WTC11 (cell line): ENCODE data around the gene NAT9. TPM values are rescaled to one million over a fixed set of nuclear protein-coding genes. Genes with fewer than 3 reads are reported as not detected.

Source experiments
- CBFB ChIP-seq: sonication (generic); formaldehyde crosslinking; IDR thresholded peaks from 2 replicates; pipeline ENCODE4 v1.8.1; 2022; ENCODE audit warnings: mild to moderate bottlenecking, low read depth, missing genetic modification reagents
- ESRRA ChIP-seq: sonication (generic); formaldehyde crosslinking; IDR thresholded peaks from 2 replicates; pipeline ENCODE4 v1.8.1; 2022; ENCODE audit warnings: mild to moderate bottlenecking, missing genetic modification reagents, borderline replicate concordance
- ETV6 ChIP-seq: sonication (generic); formaldehyde crosslinking; IDR thresholded peaks from 2 replicates; pipeline ENCODE4 v1.8.1; 2022; ENCODE audit warnings: mild to moderate bottlenecking, missing genetic modification reagents
- FOXJ3 ChIP-seq: sonication (generic); formaldehyde crosslinking; IDR thresholded peaks from 2 replicates; pipeline ENCODE4 v1.9.0; 2021; ENCODE audit warnings: missing genetic modification reagents, mild to moderate bottlenecking, borderline replicate concordance
- GABPB1 ChIP-seq: sonication (generic); formaldehyde crosslinking; IDR thresholded peaks from 2 replicates; pipeline ENCODE4 v1.8.1; 2023; ENCODE audit warnings: mild to moderate bottlenecking, missing genetic modification reagents
- NFATC4 ChIP-seq: fragments of 250-450 bp; sonication (Bioruptor Pico); IDR thresholded peaks from 2 replicates; pipeline ENCODE4 v1.9.0; 2021; ENCODE audit warnings: mild to moderate bottlenecking
- PRRX2 ChIP-seq: fragments of 250-450 bp; sonication (Bioruptor Pico); IDR thresholded peaks from 2 replicates; pipeline ENCODE4 v1.8.0; 2021; ENCODE audit warnings: mild to moderate bottlenecking
- TP53 ChIP-seq: sonication (generic); formaldehyde crosslinking; IDR thresholded peaks from 2 replicates; pipeline ENCODE4 v1.8.1; 2023; ENCODE audit warnings: mild to moderate bottlenecking, missing genetic modification reagents
- ZNF121 ChIP-seq: sonication (generic); formaldehyde crosslinking; IDR thresholded peaks from 2 replicates; pipeline ENCODE4 v1.8.0; 2023; ENCODE audit warnings: missing genetic modification reagents
- ZNF138 ChIP-seq: sonication (generic); formaldehyde crosslinking; conservative IDR thresholded peaks from 2 replicates; pipeline ENCODE4 v1.8.1; 2022; ENCODE audit warnings: mild to moderate bottlenecking, moderate library complexity, missing genetic modification reagents
- ZNF263 ChIP-seq: sonication (generic); formaldehyde crosslinking; IDR thresholded peaks from 2 replicates; pipeline ENCODE4 v1.8.1; 2022; ENCODE audit warnings: low read depth, mild to moderate bottlenecking, moderate library complexity, missing genetic modification reagents
- ZNF317 ChIP-seq: sonication (generic); formaldehyde crosslinking; IDR thresholded peaks from 2 replicates; pipeline ENCODE4 v1.8.1; 2023; ENCODE audit warnings: low read depth, mild to moderate bottlenecking, moderate library complexity, missing genetic modification reagents, borderline replicate concordance
- ZNF396 ChIP-seq: fragments of 250-450 bp; sonication (Bioruptor Pico); IDR thresholded peaks from 2 replicates; pipeline ENCODE4 v1.8.0; 2021; ENCODE audit warnings: mild to moderate bottlenecking, moderate library complexity, borderline replicate concordance
- total RNA-seq: library from RNA; stranded (reverse); gene quantifications from 3 replicates; pipeline ENCODE4 v1.2.3, GENCODE V29; 2021
- TF ChIP-seq, protein P1 (sequence below): sonication (generic); formaldehyde crosslinking; IDR thresholded peaks from 2 replicates; pipeline ENCODE4 v1.8.1; 2023; ENCODE audit warnings: mild to moderate bottlenecking, missing genetic modification reagents, borderline replicate concordance
- TF ChIP-seq, protein P2 (sequence below): sonication (generic); formaldehyde crosslinking; IDR thresholded peaks from 2 replicates; pipeline ENCODE4 v1.8.0; 2022; ENCODE audit warnings: mild to moderate bottlenecking, missing genetic modification reagents
- TF ChIP-seq, protein P3 (sequence below): sonication (generic); formaldehyde crosslinking; IDR thresholded peaks from 2 replicates; pipeline ENCODE4 v1.8.0; 2022; ENCODE audit warnings: mild to moderate bottlenecking, missing genetic modification reagents
- TF ChIP-seq, protein P4 (sequence below): sonication (generic); formaldehyde crosslinking; IDR thresholded peaks from 2 replicates; pipeline ENCODE4 v1.8.1; 2023; ENCODE audit warnings: mild to moderate bottlenecking, missing genetic modification reagents, moderate library complexity
- TF ChIP-seq, protein P5 (sequence below): sonication (generic); formaldehyde crosslinking; IDR thresholded peaks from 2 replicates; pipeline ENCODE4 v1.8.0; 2022; ENCODE audit warnings: mild to moderate bottlenecking, missing genetic modification reagents
- TF ChIP-seq, protein P6 (sequence below): sonication (generic); formaldehyde crosslinking; conservative IDR thresholded peaks from 2 replicates; pipeline ENCODE4 v1.8.1; 2022; ENCODE audit warnings: mild to moderate bottlenecking, missing genetic modification reagents
- TF ChIP-seq, protein P7 (sequence below): sonication (generic); formaldehyde crosslinking; IDR thresholded peaks from 2 replicates; pipeline ENCODE4 v1.8.0; 2023; ENCODE audit warnings: missing genetic modification reagents, mild to moderate bottlenecking, borderline replicate concordance
- TF ChIP-seq, protein P8 (sequence below): sonication (generic); formaldehyde crosslinking; IDR thresholded peaks from 2 replicates; pipeline ENCODE4 v1.8.1; 2022; ENCODE audit warnings: missing genetic modification reagents, borderline replicate concordance
- TF ChIP-seq, protein P9 (sequence below): sonication (generic); formaldehyde crosslinking; IDR thresholded peaks from 2 replicates; pipeline ENCODE4 v1.8.1; 2023; ENCODE audit warnings: mild to moderate bottlenecking, missing genetic modification reagents, moderate library complexity

The NAT9 gene
- total RNA-seq, 1 experiment from 2014 or later, result 67.1 TPM

DNA sequence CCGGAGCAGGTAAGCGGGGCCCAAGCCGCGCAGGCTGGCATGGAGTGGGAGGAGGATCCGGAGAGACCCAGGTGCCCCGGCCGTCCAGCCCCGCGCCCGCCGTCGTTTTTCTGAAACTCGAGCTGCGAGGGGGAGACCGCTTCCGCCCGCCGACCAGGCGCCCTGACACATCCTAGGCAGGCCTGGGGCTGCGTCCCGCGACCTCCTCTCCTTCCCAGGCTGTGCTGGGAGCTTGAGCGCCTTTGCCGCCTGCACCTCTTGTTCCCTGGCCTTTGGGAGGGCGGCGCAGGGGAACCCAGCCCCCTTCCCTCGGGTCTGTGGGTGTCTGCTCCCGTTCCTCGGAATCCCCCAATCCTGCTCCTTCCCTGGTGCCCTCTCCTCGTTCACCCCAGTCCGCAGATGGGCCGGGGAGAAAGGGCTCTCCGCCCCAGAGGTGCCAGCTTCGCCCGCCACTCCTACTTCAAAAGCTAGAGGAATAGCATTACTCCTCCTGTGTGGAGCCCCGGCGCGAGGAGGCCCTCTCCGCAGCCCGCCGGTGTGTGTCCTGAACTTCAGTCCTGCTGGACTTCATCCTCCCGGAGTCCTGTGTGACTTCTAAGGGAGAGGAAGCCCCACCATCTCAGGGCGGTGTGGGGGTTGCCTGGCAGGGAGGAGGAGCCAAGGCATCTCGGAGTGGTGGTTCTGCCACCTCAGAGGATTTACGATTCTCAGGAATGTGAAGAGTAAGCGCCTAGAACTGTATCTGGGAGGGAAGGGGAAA is 26.7 kb downstream of the NAT9 start (continued):
- TF ChIP-seq, protein P1, sequence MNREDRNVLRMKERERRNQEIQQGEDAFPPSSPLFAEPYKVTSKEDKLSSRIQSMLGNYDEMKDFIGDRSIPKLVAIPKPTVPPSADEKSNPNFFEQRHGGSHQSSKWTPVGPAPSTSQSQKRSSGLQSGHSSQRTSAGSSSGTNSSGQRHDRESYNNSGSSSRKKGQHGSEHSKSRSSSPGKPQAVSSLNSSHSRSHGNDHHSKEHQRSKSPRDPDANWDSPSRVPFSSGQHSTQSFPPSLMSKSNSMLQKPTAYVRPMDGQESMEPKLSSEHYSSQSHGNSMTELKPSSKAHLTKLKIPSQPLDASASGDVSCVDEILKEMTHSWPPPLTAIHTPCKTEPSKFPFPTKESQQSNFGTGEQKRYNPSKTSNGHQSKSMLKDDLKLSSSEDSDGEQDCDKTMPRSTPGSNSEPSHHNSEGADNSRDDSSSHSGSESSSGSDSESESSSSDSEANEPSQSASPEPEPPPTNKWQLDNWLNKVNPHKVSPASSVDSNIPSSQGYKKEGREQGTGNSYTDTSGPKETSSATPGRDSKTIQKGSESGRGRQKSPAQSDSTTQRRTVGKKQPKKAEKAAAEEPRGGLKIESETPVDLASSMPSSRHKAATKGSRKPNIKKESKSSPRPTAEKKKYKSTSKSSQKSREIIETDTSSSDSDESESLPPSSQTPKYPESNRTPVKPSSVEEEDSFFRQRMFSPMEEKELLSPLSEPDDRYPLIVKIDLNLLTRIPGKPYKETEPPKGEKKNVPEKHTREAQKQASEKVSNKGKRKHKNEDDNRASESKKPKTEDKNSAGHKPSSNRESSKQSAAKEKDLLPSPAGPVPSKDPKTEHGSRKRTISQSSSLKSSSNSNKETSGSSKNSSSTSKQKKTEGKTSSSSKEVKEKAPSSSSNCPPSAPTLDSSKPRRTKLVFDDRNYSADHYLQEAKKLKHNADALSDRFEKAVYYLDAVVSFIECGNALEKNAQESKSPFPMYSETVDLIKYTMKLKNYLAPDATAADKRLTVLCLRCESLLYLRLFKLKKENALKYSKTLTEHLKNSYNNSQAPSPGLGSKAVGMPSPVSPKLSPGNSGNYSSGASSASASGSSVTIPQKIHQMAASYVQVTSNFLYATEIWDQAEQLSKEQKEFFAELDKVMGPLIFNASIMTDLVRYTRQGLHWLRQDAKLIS (CRISPR knock-in tag), result no peak
- TF ChIP-seq TP53 (CRISPR knock-in tag) (no peak), ESRRA (CRISPR knock-in tag) (0 out of 2 replicates have a peak, but pooled peaks have one; percentile 25), ZNF121 (CRISPR knock-in tag) (no peak), FOXJ3 (CRISPR knock-in tag) (no peak), ZNF396 (CRISPR knock-in tag) (no peak), GABPB1 (CRISPR knock-in tag) (no peak), ZNF317 (CRISPR knock-in tag) (no peak), ETV6 (no peak), ZNF263 (CRISPR knock-in tag) (no peak), ZNF138 (CRISPR knock-in tag) (no peak), PRRX2 (CRISPR knock-in tag) (no peak), CBFB (0 out of 2 replicates have a peak, but pooled peaks have one; percentile 69), NFATC4 (CRISPR knock-in tag) (no peak)
- TF ChIP-seq, protein P2, sequence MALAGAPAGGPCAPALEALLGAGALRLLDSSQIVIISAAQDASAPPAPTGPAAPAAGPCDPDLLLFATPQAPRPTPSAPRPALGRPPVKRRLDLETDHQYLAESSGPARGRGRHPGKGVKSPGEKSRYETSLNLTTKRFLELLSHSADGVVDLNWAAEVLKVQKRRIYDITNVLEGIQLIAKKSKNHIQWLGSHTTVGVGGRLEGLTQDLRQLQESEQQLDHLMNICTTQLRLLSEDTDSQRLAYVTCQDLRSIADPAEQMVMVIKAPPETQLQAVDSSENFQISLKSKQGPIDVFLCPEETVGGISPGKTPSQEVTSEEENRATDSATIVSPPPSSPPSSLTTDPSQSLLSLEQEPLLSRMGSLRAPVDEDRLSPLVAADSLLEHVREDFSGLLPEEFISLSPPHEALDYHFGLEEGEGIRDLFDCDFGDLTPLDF, result no peak
- TF ChIP-seq, protein P3, sequence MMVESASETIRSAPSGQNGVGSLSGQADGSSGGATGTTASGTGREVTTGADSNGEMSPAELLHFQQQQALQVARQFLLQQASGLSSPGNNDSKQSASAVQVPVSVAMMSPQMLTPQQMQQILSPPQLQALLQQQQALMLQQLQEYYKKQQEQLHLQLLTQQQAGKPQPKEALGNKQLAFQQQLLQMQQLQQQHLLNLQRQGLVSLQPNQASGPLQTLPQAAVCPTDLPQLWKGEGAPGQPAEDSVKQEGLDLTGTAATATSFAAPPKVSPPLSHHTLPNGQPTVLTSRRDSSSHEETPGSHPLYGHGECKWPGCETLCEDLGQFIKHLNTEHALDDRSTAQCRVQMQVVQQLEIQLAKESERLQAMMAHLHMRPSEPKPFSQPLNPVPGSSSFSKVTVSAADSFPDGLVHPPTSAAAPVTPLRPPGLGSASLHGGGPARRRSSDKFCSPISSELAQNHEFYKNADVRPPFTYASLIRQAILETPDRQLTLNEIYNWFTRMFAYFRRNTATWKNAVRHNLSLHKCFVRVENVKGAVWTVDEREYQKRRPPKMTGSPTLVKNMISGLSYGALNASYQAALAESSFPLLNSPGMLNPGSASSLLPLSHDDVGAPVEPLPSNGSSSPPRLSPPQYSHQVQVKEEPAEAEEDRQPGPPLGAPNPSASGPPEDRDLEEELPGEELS (CRISPR knock-in tag), result no peak
- TF ChIP-seq, protein P4, sequence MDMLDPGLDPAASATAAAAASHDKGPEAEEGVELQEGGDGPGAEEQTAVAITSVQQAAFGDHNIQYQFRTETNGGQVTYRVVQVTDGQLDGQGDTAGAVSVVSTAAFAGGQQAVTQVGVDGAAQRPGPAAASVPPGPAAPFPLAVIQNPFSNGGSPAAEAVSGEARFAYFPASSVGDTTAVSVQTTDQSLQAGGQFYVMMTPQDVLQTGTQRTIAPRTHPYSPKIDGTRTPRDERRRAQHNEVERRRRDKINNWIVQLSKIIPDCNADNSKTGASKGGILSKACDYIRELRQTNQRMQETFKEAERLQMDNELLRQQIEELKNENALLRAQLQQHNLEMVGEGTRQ (CRISPR knock-in tag), result no peak
- TF ChIP-seq, protein P5, sequence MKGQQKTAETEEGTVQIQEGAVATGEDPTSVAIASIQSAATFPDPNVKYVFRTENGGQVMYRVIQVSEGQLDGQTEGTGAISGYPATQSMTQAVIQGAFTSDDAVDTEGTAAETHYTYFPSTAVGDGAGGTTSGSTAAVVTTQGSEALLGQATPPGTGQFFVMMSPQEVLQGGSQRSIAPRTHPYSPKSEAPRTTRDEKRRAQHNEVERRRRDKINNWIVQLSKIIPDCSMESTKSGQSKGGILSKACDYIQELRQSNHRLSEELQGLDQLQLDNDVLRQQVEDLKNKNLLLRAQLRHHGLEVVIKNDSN (CRISPR knock-in tag), result no peak
- TF ChIP-seq, protein P6, sequence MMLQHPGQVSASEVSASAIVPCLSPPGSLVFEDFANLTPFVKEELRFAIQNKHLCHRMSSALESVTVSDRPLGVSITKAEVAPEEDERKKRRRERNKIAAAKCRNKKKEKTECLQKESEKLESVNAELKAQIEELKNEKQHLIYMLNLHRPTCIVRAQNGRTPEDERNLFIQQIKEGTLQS (CRISPR knock-in tag), result 0 out of 2 replicates have a peak, but pooled peaks have one; percentile 8
- TF ChIP-seq, protein P7, sequence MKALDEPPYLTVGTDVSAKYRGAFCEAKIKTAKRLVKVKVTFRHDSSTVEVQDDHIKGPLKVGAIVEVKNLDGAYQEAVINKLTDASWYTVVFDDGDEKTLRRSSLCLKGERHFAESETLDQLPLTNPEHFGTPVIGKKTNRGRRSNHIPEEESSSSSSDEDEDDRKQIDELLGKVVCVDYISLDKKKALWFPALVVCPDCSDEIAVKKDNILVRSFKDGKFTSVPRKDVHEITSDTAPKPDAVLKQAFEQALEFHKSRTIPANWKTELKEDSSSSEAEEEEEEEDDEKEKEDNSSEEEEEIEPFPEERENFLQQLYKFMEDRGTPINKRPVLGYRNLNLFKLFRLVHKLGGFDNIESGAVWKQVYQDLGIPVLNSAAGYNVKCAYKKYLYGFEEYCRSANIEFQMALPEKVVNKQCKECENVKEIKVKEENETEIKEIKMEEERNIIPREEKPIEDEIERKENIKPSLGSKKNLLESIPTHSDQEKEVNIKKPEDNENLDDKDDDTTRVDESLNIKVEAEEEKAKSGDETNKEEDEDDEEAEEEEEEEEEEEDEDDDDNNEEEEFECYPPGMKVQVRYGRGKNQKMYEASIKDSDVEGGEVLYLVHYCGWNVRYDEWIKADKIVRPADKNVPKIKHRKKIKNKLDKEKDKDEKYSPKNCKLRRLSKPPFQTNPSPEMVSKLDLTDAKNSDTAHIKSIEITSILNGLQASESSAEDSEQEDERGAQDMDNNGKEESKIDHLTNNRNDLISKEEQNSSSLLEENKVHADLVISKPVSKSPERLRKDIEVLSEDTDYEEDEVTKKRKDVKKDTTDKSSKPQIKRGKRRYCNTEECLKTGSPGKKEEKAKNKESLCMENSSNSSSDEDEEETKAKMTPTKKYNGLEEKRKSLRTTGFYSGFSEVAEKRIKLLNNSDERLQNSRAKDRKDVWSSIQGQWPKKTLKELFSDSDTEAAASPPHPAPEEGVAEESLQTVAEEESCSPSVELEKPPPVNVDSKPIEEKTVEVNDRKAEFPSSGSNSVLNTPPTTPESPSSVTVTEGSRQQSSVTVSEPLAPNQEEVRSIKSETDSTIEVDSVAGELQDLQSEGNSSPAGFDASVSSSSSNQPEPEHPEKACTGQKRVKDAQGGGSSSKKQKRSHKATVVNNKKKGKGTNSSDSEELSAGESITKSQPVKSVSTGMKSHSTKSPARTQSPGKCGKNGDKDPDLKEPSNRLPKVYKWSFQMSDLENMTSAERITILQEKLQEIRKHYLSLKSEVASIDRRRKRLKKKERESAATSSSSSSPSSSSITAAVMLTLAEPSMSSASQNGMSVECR (CRISPR knock-in tag), result 0 out of 2 replicates have a peak, but pooled peaks have one; percentile 26
- TF ChIP-seq, protein P8, sequence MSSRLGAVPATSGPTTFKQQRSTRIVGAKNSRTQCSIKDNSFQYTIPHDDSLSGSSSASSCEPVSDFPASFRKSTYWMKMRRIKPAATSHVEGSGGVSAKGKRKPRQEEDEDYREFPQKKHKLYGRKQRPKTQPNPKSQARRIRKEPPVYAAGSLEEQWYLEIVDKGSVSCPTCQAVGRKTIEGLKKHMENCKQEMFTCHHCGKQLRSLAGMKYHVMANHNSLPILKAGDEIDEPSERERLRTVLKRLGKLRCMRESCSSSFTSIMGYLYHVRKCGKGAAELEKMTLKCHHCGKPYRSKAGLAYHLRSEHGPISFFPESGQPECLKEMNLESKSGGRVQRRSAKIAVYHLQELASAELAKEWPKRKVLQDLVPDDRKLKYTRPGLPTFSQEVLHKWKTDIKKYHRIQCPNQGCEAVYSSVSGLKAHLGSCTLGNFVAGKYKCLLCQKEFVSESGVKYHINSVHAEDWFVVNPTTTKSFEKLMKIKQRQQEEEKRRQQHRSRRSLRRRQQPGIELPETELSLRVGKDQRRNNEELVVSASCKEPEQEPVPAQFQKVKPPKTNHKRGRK, result no peak
- TF ChIP-seq, protein P9, sequence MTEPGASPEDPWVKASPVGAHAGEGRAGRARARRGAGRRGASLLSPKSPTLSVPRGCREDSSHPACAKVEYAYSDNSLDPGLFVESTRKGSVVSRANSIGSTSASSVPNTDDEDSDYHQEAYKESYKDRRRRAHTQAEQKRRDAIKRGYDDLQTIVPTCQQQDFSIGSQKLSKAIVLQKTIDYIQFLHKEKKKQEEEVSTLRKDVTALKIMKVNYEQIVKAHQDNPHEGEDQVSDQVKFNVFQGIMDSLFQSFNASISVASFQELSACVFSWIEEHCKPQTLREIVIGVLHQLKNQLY (CRISPR knock-in tag), result no peak
